Activated CD4-positive, CD25-positive, alpha-beta regulatory T cell treated with anti-CD3 and anti-CD28 coated beads, Interleukin-2, amount 50 U/mL, for 72 hours (primary cell): ENCODE measurements around the gene VAMP2.
A peak's percentile ranks its signal among the peaks of the same experiment; 100 is the strongest.

ENCODE experiments used
- DNase-seq: peaks from one replicate; pipeline ENCODE4 v3.0.0; 2021

VAMP2 gene

GRCh38 chr17:8162233-8162996 lies at the start of gene VAMP2:
Gene VAMP2 (minus strand): TSS chr17:8162948. CDS start chr17:8162879, 69 bp downstream.
- DNase-seq: peak; percentile 88

DNA sequence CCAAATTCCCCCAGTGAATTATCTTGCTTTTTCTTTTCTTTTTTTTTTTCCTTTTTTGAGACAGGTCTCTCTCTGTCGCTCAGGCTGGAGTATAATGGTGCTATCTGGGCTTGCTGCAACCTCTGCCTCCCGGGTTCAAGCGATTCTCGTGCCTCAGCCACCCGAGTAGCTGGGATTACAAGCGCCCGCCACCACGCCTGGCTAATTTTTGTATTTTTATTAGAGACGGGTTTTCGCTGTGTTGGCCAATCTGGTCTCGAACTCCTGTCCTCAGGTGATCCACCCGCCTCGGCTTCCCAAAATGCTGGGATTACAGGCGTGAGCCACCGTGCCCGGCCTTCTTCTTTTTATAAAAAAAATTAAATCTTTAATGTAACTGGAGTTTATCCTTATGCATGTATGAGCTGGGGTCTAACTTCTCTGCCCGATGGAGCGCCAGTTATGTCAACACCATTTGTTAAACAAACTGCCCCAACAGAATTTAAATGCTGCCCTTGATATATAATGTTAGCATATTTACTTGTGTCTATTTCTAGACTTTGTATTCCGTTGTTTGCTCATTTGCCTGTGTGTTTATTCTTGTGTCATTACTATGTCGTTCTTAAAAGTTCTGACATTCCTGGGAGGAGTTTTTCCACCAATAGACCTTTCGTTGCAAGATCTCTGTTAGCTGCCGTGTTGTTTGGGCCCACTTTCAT lies 48.2 kb upstream of the VAMP2 start:
- no peak for DNase-seq

DNA sequence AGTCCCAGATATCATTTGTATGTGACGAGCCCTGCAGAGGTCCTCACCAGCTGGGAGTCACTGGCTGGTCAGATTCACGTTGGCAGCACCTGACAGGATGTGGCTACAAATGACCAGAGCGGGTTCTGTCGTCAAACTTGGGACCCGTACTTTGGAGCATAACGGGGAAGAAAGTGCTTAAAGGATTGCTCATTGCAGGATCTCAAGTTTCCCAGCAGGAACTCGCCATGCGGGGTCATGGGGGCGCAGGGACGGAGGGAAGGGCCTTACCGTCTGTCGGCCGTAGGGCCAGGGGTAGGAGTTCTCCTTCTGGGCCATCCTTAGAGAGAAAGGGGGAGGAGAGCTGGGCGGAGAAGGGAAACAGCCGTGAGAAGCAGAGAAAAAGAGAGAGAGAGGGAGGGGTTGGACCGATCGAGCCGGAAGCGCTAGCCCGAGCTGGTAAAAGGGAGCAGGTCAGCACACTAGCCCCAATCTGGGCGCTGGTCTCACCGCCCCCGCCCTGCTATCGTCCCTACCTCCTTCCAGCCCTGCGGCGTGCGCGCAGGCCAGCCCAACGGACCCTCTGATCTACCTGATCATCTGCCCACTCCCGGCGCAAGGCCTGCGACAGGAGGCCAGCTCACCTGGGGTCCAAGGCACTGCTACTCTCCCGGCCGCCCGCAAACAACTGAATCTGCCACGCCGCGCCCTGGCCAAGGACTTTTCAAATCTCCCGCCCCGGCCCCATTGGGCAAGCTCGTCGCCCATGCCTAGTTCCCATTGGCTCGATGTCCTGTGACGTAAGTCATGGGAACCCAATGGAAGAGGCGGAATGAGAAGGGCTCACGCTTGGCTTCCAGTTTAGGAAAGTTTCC lies 47.4 kb upstream of the VAMP2 start, which contains the start of gene AURKB:
Gene AURKB, minus strand, starts transcription at position 669 of the 854 bp plus-strand sequence. Its CDS starts 351 bp downstream, at position 318.
- DNase-seq: peak; percentile 91

DNA sequence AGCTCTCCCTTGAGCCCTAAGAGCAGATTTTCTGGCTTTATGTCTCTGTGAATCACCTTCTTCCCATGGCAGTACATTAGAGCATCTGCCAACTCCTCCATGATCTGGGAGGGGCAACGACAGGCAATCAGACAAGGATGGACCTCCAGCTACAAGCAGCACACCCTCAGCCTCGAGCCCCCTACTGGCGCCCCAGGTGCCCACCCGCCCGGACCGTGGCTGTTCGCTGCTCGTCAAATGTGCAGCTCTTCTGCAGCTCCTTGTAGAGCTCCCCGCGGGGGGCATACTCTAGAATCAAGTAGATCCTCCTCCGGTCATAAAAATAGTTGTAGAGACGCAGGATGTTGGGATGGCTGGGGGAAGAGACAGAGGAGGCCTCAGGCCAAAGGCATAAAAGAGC lies 43.8 kb upstream of the VAMP2 start:
- DNase-seq: no peak

GRCh38 chr17:8204761-8205555 lies 42.2 kb upstream of the VAMP2 start:
- DNase-seq: no peak

- peak; percentile 57 for DNase-seq
Measured at GRCh38 chr17:8192070-8192815, 29.5 kb upstream of the VAMP2 start.

- no peak for DNase-seq
Measured at GRCh38 chr17:8190506-8190905, 27.8 kb upstream of the VAMP2 start.

GRCh38 chr17:8189711-8190477 lies 27.1 kb upstream of the VAMP2 start, which contains the start of gene BORCS6:
Gene BORCS6 (minus strand): TSS chr17:8190180. CDS start chr17:8190140, 40 bp downstream.
- DNase-seq: peak; percentile 88

GRCh38 chr17:8189041-8189710 lies 26.4 kb upstream of the VAMP2 start:
- DNase-seq: no peak

DNA sequence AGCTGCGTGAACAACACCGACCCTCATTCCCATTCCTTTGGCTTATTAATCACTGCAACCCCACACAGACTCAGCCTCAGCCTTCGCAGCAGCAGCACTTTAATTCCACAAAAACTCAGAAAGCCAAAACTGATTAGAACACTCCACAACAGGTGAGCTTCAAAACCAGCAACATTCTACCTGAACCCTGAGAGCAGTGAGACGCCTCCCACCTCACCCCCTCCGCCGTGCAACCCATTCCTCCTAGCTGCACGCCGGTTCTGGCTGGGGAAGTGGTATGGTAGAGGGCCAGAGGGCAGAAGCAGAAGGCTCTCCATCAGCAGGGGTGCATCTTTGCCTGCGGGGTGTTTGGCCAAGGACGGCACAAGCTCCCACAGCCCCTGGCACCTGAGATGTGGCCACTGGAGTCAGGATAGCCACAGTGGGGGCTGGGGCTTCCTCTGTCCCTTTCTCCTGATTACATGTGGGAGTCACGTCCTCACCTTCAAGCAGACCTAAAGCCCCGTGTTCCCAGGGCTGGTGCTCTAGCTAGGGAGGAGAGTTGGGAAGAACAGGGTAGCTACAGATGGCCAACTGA lies 25.6 kb upstream of the VAMP2 start:
- DNase-seq: no peak

DNA sequence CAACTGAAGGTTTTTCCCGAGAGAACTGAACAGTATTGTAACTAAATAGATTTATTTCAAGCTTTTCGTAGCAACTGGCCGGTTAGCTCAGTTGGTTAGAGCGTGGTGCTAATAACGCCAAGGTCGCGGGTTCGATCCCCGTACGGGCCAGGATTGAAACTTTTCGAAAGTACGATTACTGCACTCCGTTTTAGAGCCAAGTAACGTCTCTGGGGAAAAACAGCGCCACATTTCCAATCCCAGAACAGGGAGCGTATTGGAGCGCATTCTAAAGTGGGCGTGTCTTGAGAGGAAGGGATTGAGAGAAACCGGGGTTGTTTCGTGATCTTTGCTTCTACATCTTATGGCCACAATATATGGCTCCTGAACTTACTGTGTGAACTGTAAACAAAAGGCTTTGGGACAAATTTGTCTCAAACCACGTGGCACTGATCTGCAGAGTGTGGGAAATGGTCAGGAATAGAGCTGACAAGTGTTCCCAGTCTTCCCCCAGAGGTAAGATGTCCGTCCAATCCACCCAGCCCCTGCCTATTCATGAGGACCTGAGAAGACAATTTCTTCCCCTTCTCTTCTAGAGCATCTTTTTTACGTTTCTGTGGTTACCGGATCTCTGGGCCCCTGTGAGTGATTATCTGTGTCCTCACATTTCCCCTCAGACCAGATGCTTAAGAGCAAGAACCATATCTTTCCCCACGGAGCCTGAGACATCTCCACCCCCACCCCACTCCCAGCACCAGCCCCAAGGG lies 24.9 kb upstream of the VAMP2 start:
- peak; percentile 91 for DNase-seq

DNA sequence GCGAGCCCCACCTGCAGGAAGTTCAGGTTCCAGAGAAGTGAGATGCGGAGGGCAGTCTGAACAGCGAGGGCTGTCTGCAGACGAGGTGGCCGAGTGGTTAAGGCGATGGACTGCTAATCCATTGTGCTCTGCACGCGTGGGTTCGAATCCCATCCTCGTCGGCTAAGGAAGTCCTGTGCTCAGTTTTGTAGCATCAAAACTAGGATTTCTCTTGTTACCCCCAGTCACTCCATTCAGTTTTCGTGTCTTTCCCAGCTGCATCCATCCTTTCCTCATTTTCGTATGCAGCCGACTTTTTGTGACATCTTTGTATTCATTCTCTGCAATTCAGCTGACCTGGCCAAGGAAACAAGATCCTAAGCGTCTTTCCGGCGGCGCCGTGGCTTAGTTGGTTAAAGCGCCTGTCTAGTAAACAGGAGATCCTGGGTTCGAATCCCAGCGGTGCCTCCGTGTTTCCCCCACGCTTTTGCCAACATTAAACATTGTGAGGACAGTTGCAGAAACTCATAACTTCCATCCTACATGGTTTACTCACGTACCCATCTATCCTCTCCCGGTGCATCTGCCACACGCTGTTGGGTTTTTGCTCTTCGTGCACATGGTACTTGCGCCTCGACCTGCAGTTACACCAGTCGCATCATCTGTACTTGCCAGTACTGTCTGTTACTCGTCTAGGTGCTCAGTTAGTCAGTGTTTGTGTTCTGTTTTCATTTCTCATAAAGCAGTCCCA lies 24.2 kb upstream of the VAMP2 start:
- peak; percentile 97 for DNase-seq

- DNase-seq: no peak
Measured at GRCh38 chr17:8186446-8186786, 23.7 kb upstream of the VAMP2 start.

DNA sequence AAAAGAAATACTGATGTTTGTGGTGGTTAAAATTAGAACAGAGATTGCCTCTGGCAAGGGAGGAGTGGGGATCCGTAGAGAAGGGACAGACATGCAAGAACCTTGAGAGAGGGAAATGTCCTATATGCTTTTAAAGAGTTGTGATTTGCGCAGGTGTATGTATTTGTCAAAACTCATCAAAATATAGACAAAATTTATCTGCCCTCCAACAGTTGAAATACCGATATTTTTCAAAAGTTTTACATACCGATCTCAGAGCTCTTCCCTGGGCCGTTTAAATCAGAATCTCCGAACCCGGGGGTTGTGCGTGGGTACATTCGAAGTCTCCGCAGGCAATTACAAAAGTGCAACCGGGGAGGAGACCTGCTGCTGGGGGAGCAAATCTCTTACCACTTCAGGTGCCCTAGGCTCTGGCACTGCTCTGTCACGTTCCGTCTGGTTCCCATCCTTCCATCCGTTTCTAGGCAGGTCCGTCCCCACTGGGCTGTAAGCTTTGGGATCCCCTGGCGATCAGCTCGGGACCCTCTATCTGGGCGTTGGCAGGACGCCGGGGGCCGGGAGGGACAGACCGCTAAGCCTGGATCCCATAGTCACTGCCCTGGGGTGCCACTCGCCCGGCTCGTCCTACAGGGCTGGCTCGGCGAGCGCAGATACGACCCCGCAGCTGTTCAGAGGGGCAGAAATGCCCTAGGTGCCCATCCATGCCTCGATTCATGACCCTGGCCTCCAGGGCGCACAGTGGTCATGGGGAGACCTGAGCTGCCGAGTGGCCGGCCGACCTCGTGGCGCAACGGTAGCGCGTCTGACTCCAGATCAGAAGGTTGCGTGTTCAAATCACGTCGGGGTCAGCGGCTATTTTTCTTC lies 23.1 kb upstream of the VAMP2 start:
- DNase-seq: peak; percentile 98

DNA sequence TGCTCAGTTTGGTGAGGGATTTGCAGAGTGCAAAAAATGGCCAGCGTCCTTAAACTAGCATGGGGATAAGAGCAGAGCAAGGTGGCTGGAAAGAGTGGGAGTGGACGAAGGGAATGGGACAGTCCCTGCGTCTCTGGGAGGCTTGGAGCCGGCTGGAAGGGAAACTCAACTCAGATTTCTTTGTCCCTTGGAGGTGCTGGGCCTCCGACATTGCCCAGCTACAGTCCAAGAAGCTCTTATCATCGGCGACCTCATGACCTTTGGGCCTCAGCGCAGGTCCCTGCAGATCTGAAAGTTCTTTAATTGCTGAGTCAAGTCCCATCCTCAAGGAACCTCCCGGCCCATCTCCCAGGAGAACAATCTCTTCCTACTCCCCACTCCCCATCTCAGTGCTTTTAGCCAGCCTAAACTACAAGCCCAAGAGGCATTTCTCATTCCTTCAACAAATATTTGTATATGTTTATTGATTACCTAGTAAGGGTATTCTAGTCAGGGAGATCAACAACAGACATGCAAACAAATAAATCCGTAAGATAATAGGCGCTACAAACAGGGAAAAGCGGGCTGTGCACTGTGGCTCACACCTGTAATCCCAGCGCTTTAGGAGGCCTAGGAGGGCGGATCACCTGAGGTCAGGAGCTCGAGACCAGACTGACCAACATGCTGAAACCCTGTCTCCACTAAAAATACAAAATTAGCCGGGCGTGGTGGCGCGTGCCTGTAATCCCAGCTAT lies 14.4 kb upstream of the VAMP2 start:
- DNase-seq: no peak

DNA sequence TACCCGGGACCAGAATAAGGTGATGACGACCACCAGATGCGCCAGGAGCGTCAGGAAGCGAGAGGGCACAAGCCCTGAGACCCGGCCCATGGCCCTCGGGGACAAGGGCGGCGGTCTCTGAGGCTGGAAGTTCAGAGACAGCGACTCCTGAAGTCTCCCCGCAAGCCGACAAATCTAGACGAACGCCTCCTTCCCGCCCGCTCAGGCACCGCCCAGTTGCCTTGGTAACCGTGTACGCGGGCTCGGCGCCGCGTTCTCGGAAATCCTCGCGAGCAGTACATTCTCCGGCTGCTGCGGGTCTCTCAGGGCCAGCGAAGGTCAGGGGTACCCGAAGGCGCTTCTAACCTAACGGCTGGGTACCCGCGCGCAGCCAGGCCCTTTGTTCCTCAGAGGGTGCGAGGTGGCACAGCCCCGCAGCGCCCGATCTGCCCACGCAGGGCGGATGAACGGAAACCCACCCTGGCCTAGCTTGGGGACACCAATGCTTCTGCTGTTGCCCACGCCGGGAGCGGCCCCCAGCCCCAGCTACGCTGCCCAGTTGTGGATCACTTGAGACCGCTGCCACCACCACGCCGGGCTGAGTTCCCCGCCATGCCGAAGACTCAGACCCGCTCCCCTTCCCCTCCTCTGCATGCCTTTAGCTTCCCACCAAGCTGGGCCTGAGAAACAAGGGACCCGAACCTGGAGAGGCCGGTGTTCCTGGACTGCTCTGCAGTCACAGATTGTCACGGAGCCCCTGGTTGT lies 13.6 kb upstream of the VAMP2 start, which contains the start of gene TMEM107:
Gene TMEM107, minus strand, starts transcription at position 184 of the 744 bp plus-strand sequence. Its CDS starts 94 bp downstream, at position 90.
- DNase-seq: peak; percentile 87
